Activated naive CD4-positive, alpha-beta T cell treated with anti-CD3 and anti-CD28 coated beads for 36 hours (primary cell): ENCODE measurements around the gene IL10. TPM values are rescaled to one million over a fixed set of nuclear protein-coding genes. Genes with fewer than 3 reads are reported as not detected.
"Not testable (repeated sequence)": the region's sequence is repeated elsewhere in the genome, so short reads cannot be mapped to it uniquely, and the experiment has no call there.

Source experiments
- CTCF ChIA-PET: fragments of 350-600 bp; sonication (Branson Sonifier 250); formaldehyde crosslinking; loops from one replicate; lab custom pipeline; 2021; ENCODE audit warnings: antibody characterized with exemption; lab: Charles Lee
- DNase-seq: peaks from one replicate; pipeline ENCODE4 v3.0.0-alpha.2; 2020
- H3K27ac Mint-ChIP-seq: one replicate; pipeline ENCODE4 v1.8.0; 2021; ENCODE audit warnings: mild to moderate bottlenecking, mixed read lengths
- H3K27me3 Mint-ChIP-seq: one replicate; pipeline ENCODE4 v1.8.0; 2021; ENCODE audit warnings: low read depth, mixed read lengths
- H3K36me3 Mint-ChIP-seq: one replicate; pipeline ENCODE4 v1.8.0; 2021; ENCODE audit warnings: low read depth, mixed read lengths
- H3K4me1 Mint-ChIP-seq: one replicate; pipeline ENCODE4 v1.8.0; 2021; ENCODE audit warnings: low read depth, mixed read lengths
- H3K4me3 Mint-ChIP-seq: one replicate; pipeline ENCODE4 v1.8.0; 2021; ENCODE audit warnings: mild to moderate bottlenecking, moderate library complexity, mixed read lengths
- H3K9me3 Mint-ChIP-seq: one replicate; pipeline ENCODE4 v1.8.0; 2021; ENCODE audit warnings: mixed read lengths
- intact Hi-C: fragments of 100-400 bp; cut with micrococcal nuclease; formaldehyde crosslinking; loops from one replicate; pipeline ENCODE4 v1.15.1; 2023
- total RNA-seq, 2 experiments: library from RNA; stranded (reverse); gene quantifications; one replicate each; pipeline ENCODE4 v1.2.3, GENCODE V29; 2021

IL10 gene
- total RNA-seq, 2 experiments from 2014 or later, result not detected

GRCh38 chr1:206778031-206778430 is 5.7 kb upstream of the IL10 start:
- peaks cover 13% of the 10 kb centered on the region for H3K4me1 Mint-ChIP-seq
- no peak overlapping the region for H3K27ac Mint-ChIP-seq
- CTCF ChIA-PET, result interaction anchor here (0.8 to 1.2 kb wide), 2 partner anchors 10 to 12 kb away, joined by 3 read pairs; no protein-coding TSS in a partner anchor
- DNase-seq, result no peak
- intact Hi-C loops, result no loop called here
- no peak overlapping the region for H3K4me3 Mint-ChIP-seq
- H3K36me3 Mint-ChIP-seq, result no peaks in the 10 kb centered on the region
- H3K27me3 Mint-ChIP-seq, result peaks cover 3% of the 10 kb centered on the region
- H3K9me3 Mint-ChIP-seq, result no peaks in the 10 kb centered on the region

GRCh38 chr1:206776229-206776628 is 3.9 kb upstream of the IL10 start:
- H3K4me1 Mint-ChIP-seq, result peaks cover 20% of the 10 kb centered on the region
- DNase-seq, result no peak
- H3K27ac Mint-ChIP-seq, result no peak overlapping the region
- CTCF ChIA-PET, result interaction anchor here (0.8 to 1.8 kb wide), 3 partner anchors 13 to 83 kb away, joined by 3 to 8 read pairs (median 7); no protein-coding TSS in a partner anchor
- intact Hi-C loops, result no loop called here
- H3K4me3 Mint-ChIP-seq, result no peak overlapping the region
- H3K9me3 Mint-ChIP-seq, result no peaks in the 10 kb centered on the region
- no peaks in the 10 kb centered on the region for H3K36me3 Mint-ChIP-seq
- peaks cover 12% of the 10 kb centered on the region for H3K27me3 Mint-ChIP-seq

GRCh38 chr1:206774093-206774492 is 1.8 kb upstream of the IL10 start:
- H3K27me3 Mint-ChIP-seq, result peaks cover 18% of the 10 kb centered on the region

GRCh38 chr1:206771338-206771692 is 979 bp downstream of the IL10 start:
- DNase-seq, result no peak
- intact Hi-C loops, result no loop called here
- Mint-ChIP-seq H3K9me3 (no peaks in the 10 kb centered on the region), H3K4me3 (no peak overlapping the region), H3K27me3 (peaks cover 18% of the 10 kb centered on the region), H3K36me3 (no peaks in the 10 kb centered on the region), H3K27ac (no peak overlapping the region), H3K4me1 (peaks cover 63% of the 10 kb centered on the region)
- CTCF ChIA-PET, result interaction anchor here (0.6 to 4.3 kb wide), 8 partner anchors 16 to 226 kb away, joined by 3 to 28 read pairs (median 5); no protein-coding TSS in a partner anchor

More at GRCh38 chr1:206774093-206774492, 1.8 kb upstream of the IL10 start:
- Mint-ChIP-seq H3K27ac (no peak overlapping the region), H3K9me3 (no peaks in the 10 kb centered on the region), H3K36me3 (no peaks in the 10 kb centered on the region), H3K4me3 (no peak overlapping the region), H3K4me1 (peaks cover 41% of the 10 kb centered on the region)
- no peak for DNase-seq
- intact Hi-C loops, result no loop called here
- CTCF ChIA-PET, result no interaction called here

DNA sequence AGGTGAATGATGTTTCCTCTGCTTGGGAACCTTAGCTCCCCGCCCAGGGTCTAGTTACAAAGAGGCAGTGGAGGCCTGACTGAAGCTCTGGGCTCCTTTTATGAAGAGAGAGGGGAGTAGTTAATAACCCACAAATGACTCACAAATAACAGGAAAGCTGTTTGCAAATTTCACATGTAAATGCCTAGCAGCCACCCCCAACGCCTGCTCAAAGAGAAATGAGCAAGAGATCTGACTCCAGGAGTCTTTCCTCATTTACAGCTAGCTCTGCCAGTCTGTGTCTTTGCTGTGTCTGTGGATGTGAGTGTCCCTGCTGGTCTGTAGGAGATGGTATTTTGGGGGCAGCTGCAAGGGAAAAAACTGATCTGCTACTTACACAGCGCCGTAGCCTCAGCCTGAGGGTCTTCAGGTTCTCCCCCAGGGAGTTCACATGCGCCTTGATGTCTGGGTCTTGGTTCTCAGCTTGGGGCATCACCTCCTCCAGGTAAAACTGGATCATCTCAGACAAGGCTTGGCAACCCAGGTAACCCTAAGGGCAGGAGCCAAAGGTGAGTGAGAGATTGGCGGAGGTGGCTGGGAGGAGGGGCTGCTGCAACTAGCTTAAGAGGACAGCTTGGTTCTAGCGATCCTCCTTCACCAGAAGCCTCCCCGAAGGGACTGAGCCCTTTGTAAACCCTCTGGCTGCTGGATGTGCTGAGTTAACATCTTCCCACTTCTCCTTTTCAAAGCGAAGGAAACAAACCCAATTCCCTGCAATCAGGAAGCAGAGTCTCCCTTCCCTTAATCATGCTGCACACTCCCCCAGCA is 1.6 kb downstream of the IL10 start, which contains the start of gene IL19:
IL19 (plus strand) TSS at position 243 of the 807 bp plus-strand sequence. CDS start 65,890 bp downstream, outside the sequence.
- peak; percentile 47 for DNase-seq
- H3K27ac Mint-ChIP-seq, result peak within 1 kb of the TSS; percentile 10
- H3K9me3 Mint-ChIP-seq, result no peaks in the 10 kb centered on the region
- peaks cover 69% of the 10 kb centered on the region for H3K4me1 Mint-ChIP-seq
- peaks cover 18% of the 10 kb centered on the region for H3K27me3 Mint-ChIP-seq
- no peak within 1 kb of the TSS for H3K4me3 Mint-ChIP-seq
- intact Hi-C loops, result no loop called here
- CTCF ChIA-PET, result interaction anchor here (0.8 to 5.2 kb wide), 10 partner anchors 13 to 165 kb away, joined by 3 to 29 read pairs (median 5); no protein-coding TSS in a partner anchor
- no peaks in the 10 kb centered on the region for H3K36me3 Mint-ChIP-seq

- Mint-ChIP-seq H3K27me3 (peaks cover 18% of the 10 kb centered on the region), H3K4me3 (no peak overlapping the region)
Observed at GRCh38 chr1:206769304-206769731, 3.0 kb downstream of the IL10 start.

GRCh38 chr1:206768472-206769303 is 3.6 kb downstream of the IL10 start:
- H3K4me1 Mint-ChIP-seq, result peaks cover 73% of the 10 kb centered on the region
- no peak for DNase-seq
- H3K36me3 Mint-ChIP-seq, result no peaks in the 10 kb centered on the region
- peak overlapping the region; percentile 33 for H3K27ac Mint-ChIP-seq
- CTCF ChIA-PET, result interaction anchor here (0.5 to 5.2 kb wide), 16 partner anchors 9 to 289 kb away, joined by 3 to 29 read pairs (median 4); no protein-coding TSS in a partner anchor
- H3K4me3 Mint-ChIP-seq, result no peak overlapping the region
- no peaks in the 10 kb centered on the region for H3K9me3 Mint-ChIP-seq
- peaks cover 18% of the 10 kb centered on the region for H3K27me3 Mint-ChIP-seq
- intact Hi-C loops, result loop anchor here (1.0 kb wide), 2 partner anchors 16 to 29 kb away; no protein-coding TSS in a partner anchor

More at GRCh38 chr1:206769304-206769731, 3.0 kb downstream of the IL10 start:
- Mint-ChIP-seq H3K36me3 (no peaks in the 10 kb centered on the region), H3K27ac (peak overlapping the region; percentile 33), H3K9me3 (no peaks in the 10 kb centered on the region), H3K4me1 (peaks cover 75% of the 10 kb centered on the region)
- DNase-seq, result peak; percentile 85
- intact Hi-C loops, result loop anchor here (1.0 kb wide), 2 partner anchors 15 to 30 kb away; no protein-coding TSS in a partner anchor
- CTCF ChIA-PET, result interaction anchor here (0.5 to 5.2 kb wide), 13 partner anchors 10 to 290 kb away, joined by 3 to 29 read pairs (median 8); no protein-coding TSS in a partner anchor

DNA sequence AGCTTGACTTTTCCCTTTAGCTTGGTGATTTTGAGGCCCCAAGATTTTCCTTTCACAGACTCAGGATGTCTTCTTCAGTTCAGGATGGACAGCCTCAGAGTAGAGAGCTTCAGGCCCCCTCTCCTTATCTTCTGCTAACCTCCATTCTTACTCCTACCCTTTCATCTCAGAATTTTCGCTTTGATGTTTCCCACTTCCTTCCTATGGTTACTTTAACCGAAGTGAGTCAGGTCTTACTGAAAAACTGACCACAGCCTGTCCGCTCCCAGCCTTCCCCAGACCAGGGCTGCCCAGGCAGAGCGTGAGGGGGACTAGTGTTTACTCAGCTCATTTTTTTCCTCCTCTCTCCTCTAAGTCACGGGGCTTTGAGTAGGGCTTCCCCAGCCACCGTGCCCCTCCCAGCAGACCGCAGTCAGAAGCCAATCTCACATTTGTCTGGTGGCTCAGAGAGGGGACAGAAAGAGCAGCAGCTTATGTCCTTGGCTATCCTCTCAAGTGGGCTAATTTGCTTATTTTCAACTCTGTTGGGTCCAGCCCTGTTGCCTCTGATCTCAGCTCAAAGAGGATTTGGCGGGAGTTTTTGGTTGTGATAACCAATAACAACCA is 5.9 kb downstream of the IL10 start:
- intact Hi-C loops, result loop anchor here (1.0 kb wide), 2 partner anchors 8 to 37 kb away; no protein-coding TSS in a partner anchor
- Mint-ChIP-seq H3K4me3 (no peak overlapping the region), H3K9me3 (no peaks in the 10 kb centered on the region), H3K27me3 (peaks cover 7% of the 10 kb centered on the region), H3K4me1 (peaks cover 63% of the 10 kb centered on the region), H3K36me3 (no peaks in the 10 kb centered on the region), H3K27ac (no peak overlapping the region)
- DNase-seq, result peak; percentile 79
- CTCF ChIA-PET, result interaction anchor here (0.7 to 5.2 kb wide), 14 partner anchors 7 to 217 kb away, joined by 3 to 29 read pairs (median 3); no protein-coding TSS in a partner anchor

DNA sequence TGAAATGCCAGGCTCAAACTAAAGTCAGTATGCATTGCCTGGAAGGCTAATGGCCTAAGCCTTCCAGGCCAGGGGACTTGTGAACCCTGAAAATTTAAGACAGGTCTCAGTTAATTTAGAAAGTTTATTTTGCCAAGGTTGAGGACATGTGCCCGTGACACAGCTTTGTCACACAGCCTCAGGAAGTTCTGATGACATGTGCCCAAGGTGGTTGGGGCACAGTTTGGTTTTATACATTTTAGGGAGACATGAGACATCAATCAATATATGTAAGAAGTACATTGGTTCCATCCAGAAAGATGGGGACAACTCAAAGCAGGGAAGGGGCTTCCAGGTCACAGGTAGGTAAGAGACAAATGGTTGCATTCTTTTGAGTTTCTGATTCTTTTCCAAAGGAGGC is 6.5 kb downstream of the IL10 start:
- CTCF ChIA-PET, result interaction anchor here (0.7 to 5.2 kb wide), 13 partner anchors 9 to 217 kb away, joined by 3 to 29 read pairs (median 3); no protein-coding TSS in a partner anchor
- not testable (repeated sequence) for H3K9me3 Mint-ChIP-seq, H3K27me3 Mint-ChIP-seq, H3K27ac Mint-ChIP-seq, H3K4me3 Mint-ChIP-seq, H3K36me3 Mint-ChIP-seq
- peaks cover 57% of the 10 kb centered on the region for H3K4me1 Mint-ChIP-seq
- peak; percentile 26 for DNase-seq
- intact Hi-C loops, result loop anchor here (1.0 kb wide), 2 partner anchors 7 to 38 kb away; no protein-coding TSS in a partner anchor

DNA sequence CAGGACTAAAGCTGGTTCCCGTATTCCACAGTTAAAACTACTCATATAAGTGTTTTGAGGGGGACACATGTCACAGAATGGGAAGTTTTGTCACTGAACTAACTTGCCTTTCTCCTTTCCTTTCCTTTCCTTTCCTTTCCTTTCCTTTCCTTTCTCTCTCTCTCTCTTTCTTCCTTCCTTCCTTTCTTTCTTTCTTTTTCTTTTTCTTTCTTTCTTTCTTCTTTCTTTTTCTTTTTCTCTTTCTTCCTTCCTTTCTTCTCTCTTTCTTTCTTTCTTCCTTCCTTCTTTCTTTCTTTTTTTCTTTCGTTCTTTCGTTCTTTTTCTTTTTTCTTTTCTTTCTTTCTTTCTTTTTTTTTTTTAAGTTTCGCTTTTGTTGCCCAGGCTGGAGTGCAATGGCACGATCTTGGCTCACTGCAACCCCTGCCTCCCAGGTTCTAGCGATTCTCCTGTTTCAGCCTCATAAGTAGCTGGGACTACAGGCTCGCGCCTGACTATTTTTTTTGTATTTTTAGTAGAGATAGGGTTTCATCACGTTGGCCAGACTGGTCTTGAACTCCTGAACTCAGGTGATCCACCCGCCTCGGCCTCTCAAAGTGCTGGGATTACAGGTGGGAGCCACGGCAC is 9.4 kb downstream of the IL10 start:
- intact Hi-C loops, DNase-seq, H3K27ac Mint-ChIP-seq, H3K36me3 Mint-ChIP-seq, H3K4me3 Mint-ChIP-seq, H3K27me3 Mint-ChIP-seq, H3K9me3 Mint-ChIP-seq: not testable (repeated sequence)
- peaks cover 30% of the 10 kb centered on the region for H3K4me1 Mint-ChIP-seq
- CTCF ChIA-PET, result interaction anchor here (3.8 kb wide), 1 partner anchor 28 kb away, joined by 14 read pairs; no protein-coding TSS in a partner anchor
